Measurements from ENCODE around the gene ADD2. TPM values are rescaled to one million over a fixed set of nuclear protein-coding genes. Genes with fewer than 3 reads are reported as not detected.
A peak's percentile ranks its signal among the peaks of the same experiment; 100 is the strongest.

Gene ADD2
- total and polyA plus RNA-seq, 2 experiments from 2014 or later, result not detected

DNA sequence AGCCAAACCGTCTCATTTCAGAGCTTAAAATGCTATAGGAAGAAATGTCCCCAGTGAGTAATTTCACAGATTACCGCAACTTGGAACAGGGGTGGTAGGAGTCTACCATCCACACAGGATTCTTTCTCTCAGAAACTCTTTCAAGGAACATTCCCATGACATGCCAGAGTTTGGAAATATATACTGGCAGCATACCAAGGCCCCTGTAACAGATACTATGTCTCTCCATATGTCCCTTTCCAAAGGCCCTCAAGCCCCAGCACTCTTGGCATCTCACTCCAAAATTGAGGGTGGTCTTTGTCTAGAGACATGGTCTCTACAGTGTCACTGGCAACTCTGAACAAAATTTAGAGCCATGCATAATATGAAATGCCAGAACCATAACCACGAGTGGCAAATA lies 11.5 kb upstream of the ADD2 start:
- Histone ChIP-seq H3K27ac (peak overlapping the region; percentile 60), H3K36me3 (ENCODE audit: low read depth) (no peaks in the 10 kb centered on the region), H3K4me1 (ENCODE audit: insufficient read depth) (peaks cover 30% of the 10 kb centered on the region), H3K79me2 (ENCODE audit: insufficient read depth) (no peaks in the 10 kb centered on the region), H3K9me2 (ENCODE audit: insufficient read depth) (no peaks in the 10 kb centered on the region), H3K4me2 (ENCODE audit: unreplicated experiment) (peak overlapping the region; percentile 36), H3K4me3 (no peak overlapping the region), H3K9me3 (ENCODE audit: low read depth) (no peaks in the 10 kb centered on the region), H2AFZ (no peak overlapping the region), H3K9ac (no peak overlapping the region), H3K27me3 (replicated peaks; ENCODE audit: insufficient read depth) (no peaks in the 10 kb centered on the region; the same call in 1 of the 2 replicates), H4K20me1 (ENCODE audit: insufficient read depth) (no peaks in the 10 kb centered on the region), H3F3A (ENCODE audit: insufficient read depth) (peaks cover 21% of the 10 kb centered on the region)
- no peak for DNase-seq
- in situ Hi-C loops (cut with MboI), result loop anchor here (25.0 kb wide), 1 partner anchor 467 kb away; the partner anchor contains the start of gene FAM136A
- no peak for TF ChIP-seq EZH2 (IDR thresholded peaks at IDR 0.05; ENCODE audit: insufficient read depth, poor library complexity, severe bottlenecking)
- TF ChIP-seq EZH2phosphoT487 (IDR thresholded peaks at IDR 0.05; ENCODE audit: insufficient read depth, low read depth), result no peak
- 54 to 56% methylated on average over 3 of the region's 3 CpGs for WGBS, 2 experiments (ENCODE audit: low coverage in 1 of 2, low lambda C conversion rate in 2 of 2, missing lambda C conversion rate in 2 of 2)

DNA sequence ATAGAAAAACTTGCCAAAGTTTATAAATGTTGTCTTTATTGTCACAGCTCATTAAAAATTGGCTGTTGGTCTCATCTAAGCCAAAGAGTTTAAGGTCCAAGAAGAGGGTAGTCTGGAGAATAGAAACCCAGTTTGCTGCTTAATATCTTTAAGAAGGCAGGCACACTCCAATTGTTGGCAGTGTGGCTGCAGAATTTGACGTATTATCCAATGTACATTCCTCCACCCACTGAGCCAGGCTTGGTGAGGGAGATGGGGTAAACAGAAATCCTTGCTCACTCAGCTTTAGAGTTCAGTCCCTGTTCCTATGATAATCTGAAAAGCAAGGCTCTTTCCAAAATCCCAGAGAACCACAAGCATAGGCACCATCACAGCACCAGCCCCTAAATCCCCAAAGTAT lies 10.7 kb upstream of the ADD2 start:
- no peak overlapping the region for H2AFZ ChIP-seq
- peaks cover 30% of the 10 kb centered on the region for H3K4me1 ChIP-seq (ENCODE audit: insufficient read depth)
- H3K79me2 ChIP-seq (ENCODE audit: insufficient read depth), result no peaks in the 10 kb centered on the region
- WGBS, 2 experiments (ENCODE audit: low coverage in 1 of 2, low lambda C conversion rate in 2 of 2, missing lambda C conversion rate in 2 of 2), result 57 to 65% methylated on average over 1 of the region's 1 CpG
- DNase-seq, result no peak
- in situ Hi-C loops (cut with MboI), result loop anchor here (25.0 kb wide), 1 partner anchor 466 kb away; the partner anchor contains the start of gene FAM136A
- no peak overlapping the region for H3K4me2 ChIP-seq (ENCODE audit: unreplicated experiment)
- H3K9ac ChIP-seq, result no peak overlapping the region
- H3K36me3 ChIP-seq (ENCODE audit: low read depth), result no peaks in the 10 kb centered on the region
- TF ChIP-seq EZH2phosphoT487 (IDR thresholded peaks at IDR 0.05; ENCODE audit: insufficient read depth, low read depth) (no peak), EZH2 (IDR thresholded peaks at IDR 0.05; ENCODE audit: insufficient read depth, poor library complexity, severe bottlenecking) (no peak)
- no peak overlapping the region for H3K4me3 ChIP-seq
- no peaks in the 10 kb centered on the region for H3K9me2 ChIP-seq (ENCODE audit: insufficient read depth)
- H4K20me1 ChIP-seq (ENCODE audit: insufficient read depth), result no peaks in the 10 kb centered on the region
- H3K27me3 ChIP-seq (replicated peaks; ENCODE audit: insufficient read depth), result peaks cover 4% of the 10 kb centered on the region; the same call in 1 of the 2 replicates
- H3F3A ChIP-seq (ENCODE audit: insufficient read depth), result peaks cover 21% of the 10 kb centered on the region
- H3K27ac ChIP-seq, result no peak overlapping the region
- H3K9me3 ChIP-seq (ENCODE audit: low read depth), result no peaks in the 10 kb centered on the region

DNA sequence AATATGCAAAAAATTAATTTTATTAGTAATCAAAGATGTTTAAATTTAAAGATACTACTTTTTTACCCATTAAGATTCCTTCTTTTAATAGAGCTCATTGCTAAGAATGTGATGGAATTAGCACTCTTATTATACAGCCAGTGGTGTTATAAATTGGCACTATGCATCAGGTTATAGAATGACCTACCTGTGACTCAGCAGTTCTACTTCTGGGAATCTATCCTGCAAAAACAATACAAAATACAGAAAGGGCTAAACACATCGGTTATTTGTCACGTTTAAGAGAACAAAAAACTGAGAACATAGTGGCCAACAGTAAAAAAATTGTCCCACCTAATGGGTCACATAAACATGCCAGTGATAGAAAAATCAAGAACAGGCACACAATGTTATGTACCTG lies 9.4 kb upstream of the ADD2 start:
- Histone ChIP-seq H4K20me1 (ENCODE audit: insufficient read depth) (no peaks in the 10 kb centered on the region), H3K36me3 (ENCODE audit: low read depth) (no peaks in the 10 kb centered on the region), H3K9me3 (ENCODE audit: low read depth) (no peaks in the 10 kb centered on the region), H3K4me2 (ENCODE audit: unreplicated experiment) (no peak overlapping the region), H3F3A (ENCODE audit: insufficient read depth) (peaks cover 21% of the 10 kb centered on the region), H2AFZ (no peak overlapping the region), H3K4me3 (no peak overlapping the region), H3K27ac (no peak overlapping the region), H3K9me2 (ENCODE audit: insufficient read depth) (no peaks in the 10 kb centered on the region), H3K9ac (no peak overlapping the region), H3K79me2 (ENCODE audit: insufficient read depth) (no peaks in the 10 kb centered on the region), H3K4me1 (ENCODE audit: insufficient read depth) (peaks cover 30% of the 10 kb centered on the region), H3K27me3 (replicated peaks; ENCODE audit: insufficient read depth) (peaks cover 17% of the 10 kb centered on the region)
- TF ChIP-seq EZH2phosphoT487 (IDR thresholded peaks at IDR 0.05; ENCODE audit: insufficient read depth, low read depth) (no peak), EZH2 (IDR thresholded peaks at IDR 0.05; ENCODE audit: insufficient read depth, poor library complexity, severe bottlenecking) (no peak)
- in situ Hi-C loops (cut with MboI), result loop anchor here (25.0 kb wide), 1 partner anchor 465 kb away; the partner anchor contains the start of gene FAM136A
- peak; percentile 46 for DNase-seq
- WGBS, 2 experiments (ENCODE audit: low coverage in 1 of 2, low lambda C conversion rate in 2 of 2, missing lambda C conversion rate in 2 of 2), result 51 to 69% methylated on average over 2 of the region's 2 CpGs

DNA sequence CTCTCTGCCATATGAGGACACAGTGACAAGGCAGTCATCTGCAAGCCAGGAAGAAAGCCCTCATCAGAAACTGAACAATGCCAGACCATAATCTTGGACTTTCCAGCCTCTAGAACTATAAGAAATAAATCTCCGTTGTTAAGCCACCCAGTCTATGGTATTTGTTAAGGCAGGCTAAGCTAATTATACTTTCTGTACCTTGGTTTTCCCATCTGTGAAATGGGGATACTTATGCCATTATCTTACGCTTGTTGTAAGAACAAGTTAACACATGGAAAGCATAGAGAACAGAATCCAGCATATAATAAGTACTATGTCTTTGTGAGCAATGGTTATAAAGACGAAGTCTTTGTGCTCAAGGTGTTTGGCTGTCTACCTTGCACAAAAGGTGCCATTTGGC lies 8.3 kb upstream of the ADD2 start:
- Histone ChIP-seq H4K20me1 (ENCODE audit: insufficient read depth) (no peaks in the 10 kb centered on the region), H3K27ac (no peak overlapping the region), H3K9me2 (ENCODE audit: insufficient read depth) (no peaks in the 10 kb centered on the region), H3K27me3 (replicated peaks; ENCODE audit: insufficient read depth) (peaks cover 22% of the 10 kb centered on the region), H3K4me1 (ENCODE audit: insufficient read depth) (peaks cover 30% of the 10 kb centered on the region), H3K4me2 (ENCODE audit: unreplicated experiment) (no peak overlapping the region), H3K9ac (no peak overlapping the region), H2AFZ (no peak overlapping the region), H3K4me3 (no peak overlapping the region), H3K36me3 (ENCODE audit: low read depth) (no peaks in the 10 kb centered on the region), H3K9me3 (ENCODE audit: low read depth) (no peaks in the 10 kb centered on the region), H3K79me2 (ENCODE audit: insufficient read depth) (no peaks in the 10 kb centered on the region), H3F3A (ENCODE audit: insufficient read depth) (peaks cover 21% of the 10 kb centered on the region)
- in situ Hi-C loops (cut with MboI), result loop anchor here (25.0 kb wide), 1 partner anchor 464 kb away; the partner anchor contains the start of gene FAM136A
- no peak for DNase-seq
- TF ChIP-seq EZH2 (IDR thresholded peaks at IDR 0.05; ENCODE audit: insufficient read depth, poor library complexity, severe bottlenecking) (no peak), EZH2phosphoT487 (IDR thresholded peaks at IDR 0.05; ENCODE audit: insufficient read depth, low read depth) (no peak)
- 70 to 79% methylated on average over 3 of the region's 3 CpGs for WGBS, 2 experiments (ENCODE audit: low coverage in 1 of 2, low lambda C conversion rate in 2 of 2, missing lambda C conversion rate in 2 of 2)

All from GM23248 (cell line).